Measurements from ENCODE around the gene EML5.
A peak's percentile ranks its signal among the peaks of the same experiment; 100 is the strongest.

EML5 gene

DNA sequence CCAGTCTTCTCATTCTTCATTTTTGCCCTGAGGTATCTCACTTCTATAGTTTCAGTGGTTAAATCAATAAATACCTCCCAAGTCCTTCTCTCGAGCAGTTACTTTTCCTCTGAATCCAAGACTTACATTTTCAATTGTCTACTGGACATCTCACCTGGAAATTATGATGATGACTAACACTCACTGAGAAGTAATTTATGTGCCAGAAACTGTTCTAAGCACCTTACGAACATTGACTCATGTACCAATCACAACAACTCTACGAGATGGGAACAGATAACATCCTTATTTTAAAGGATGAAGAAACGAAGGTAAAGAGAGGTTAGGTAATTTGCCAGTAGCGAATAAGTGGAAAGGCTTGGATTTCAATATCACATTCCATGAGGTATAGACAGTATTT, 94.1 kb downstream of the EML5 start:
- no peak for DNase-seq

DNA sequence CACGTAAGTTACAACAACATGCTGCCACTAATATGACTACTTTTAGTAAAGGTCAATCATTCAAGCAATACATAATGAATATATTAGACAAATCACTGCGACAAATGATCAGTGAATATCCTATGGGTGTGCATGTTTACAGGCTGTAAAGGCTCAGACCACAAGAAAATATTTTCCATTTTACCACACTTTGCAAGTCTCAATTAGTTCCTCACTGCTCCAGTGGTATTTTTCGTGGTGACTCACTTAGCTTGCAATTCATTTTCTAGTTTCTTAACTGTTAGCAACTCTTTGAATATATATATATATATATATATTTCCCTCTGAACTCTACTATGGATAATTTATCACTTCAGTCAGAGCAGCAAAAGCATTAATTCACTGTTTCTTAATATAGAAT, 96.9 kb downstream of the EML5 start:
- DNase-seq, result no peak

DNA sequence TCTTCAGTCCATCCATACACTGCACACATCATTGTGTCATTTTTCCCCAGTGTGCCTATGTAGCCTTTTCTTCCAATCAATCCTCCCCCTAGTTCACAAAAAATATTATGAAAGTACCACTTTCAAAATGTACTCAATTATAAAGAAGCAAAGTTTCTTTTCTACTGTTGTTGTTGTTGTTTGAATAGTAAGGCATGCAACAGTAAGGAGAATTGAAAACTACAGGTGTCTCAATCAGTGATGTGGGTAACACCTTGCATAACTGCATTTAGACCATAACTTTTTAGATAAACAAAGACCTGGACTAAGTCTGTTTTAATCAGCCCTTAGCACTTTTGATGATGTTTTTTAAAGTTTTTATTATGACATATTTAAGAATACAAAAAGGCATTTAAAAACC, 104.4 kb downstream of the EML5 start:
- DNase-seq, result no peak

DNA sequence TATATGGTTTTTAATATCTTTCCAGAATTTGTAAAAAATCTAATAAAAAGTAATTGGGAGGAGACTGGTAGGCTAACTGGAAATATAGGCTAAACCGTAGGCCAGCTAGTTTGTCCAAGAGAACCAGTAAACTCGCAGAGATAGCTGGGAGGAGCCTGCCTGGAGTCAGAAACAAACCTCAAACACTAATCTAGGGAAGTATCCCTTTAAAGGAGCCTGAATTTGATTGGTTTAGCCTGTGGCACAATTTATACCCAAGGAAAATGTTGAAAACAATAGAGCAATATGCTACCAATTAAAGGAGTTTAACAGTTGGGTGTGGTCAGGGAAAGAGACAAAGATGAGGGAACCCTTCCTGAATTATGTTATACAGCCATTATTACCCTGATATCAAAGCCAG, 109.6 kb downstream of the EML5 start:
- no peak for DNase-seq

DNA sequence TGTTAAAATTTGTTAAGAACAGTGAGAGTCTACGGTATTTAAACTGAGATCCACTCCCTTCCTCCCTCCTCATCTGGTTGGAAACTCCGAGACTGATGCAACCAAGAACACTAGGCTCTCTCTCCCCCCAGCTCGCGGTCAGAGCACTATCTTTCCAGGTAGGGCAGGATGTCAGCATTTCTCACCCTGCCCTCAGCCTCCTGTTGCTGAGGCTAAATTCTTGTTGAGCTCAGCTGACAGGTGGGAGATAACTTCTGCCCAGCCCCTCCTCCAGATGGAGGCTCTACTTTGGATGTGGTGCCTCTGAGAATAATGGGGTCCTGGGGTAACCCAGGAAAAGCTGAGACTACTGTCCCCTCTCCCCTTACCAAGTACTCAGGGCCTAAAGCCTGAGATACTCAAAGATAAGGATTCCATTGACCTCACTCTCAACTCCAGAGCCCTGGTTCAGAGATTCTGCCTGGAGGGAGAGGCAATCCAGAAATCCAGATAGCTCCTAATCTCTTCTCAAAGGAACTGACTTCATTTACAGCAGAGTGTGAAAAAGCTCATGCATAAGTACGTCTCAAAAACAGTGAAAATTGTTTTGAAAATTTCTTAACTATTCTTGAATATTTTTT, 110.1 kb downstream of the EML5 start:
- no peak for DNase-seq

DNA sequence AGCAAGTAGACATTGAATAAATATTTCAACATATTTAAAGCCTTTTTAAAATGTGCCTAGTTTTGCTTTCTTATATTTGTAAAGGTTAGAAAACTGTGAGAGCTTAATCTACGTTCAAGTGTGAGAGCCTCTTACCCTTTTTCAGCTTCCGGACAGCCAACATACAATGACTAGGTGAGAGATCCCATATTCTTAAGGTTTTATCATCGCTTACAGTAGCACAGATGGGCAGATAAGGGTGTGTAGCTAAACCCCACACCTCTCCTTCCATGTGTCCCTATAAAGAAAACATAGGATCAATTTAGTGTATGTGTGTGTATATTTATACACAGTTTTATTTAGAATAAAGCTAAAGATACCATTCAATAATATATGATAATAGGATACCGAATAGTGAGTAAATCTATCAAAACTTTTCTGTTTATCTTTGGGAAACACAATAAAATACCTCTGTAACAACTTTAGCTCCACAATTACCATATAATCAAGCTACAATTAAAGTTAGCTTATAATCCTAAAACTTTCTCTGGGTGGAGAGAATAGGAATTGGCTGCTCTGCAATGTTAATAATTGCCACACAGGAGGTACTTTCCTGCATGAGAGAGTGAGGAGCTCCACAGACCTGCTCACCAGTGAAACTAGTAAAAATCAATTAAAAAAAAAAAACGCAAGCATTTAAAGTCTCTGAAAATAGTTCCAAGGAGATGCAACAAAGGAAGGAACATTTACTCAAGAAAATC, 110.8 kb downstream of the EML5 start:
- no peak for DNase-seq

DNA sequence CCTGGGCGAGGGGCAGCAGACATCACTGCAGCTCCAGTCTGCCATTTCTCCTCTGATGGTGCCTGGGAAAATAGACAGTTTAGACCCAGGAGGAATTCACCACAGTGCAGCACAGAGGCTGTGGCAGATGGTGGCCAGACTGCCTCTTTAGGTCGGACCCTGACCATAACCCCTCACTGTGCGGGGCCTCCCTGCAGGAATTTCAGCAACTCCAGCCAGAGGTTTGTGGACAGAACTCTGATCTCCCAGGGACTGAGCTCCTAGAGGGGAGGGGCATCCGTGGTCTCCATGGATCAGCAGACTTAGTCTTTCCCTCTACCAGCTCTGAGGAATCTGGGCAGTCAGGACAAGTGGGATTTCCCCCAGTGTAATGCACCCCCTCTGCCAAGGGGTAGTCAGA, 123.4 kb downstream of the EML5 start:
- no peak for DNase-seq

DNA sequence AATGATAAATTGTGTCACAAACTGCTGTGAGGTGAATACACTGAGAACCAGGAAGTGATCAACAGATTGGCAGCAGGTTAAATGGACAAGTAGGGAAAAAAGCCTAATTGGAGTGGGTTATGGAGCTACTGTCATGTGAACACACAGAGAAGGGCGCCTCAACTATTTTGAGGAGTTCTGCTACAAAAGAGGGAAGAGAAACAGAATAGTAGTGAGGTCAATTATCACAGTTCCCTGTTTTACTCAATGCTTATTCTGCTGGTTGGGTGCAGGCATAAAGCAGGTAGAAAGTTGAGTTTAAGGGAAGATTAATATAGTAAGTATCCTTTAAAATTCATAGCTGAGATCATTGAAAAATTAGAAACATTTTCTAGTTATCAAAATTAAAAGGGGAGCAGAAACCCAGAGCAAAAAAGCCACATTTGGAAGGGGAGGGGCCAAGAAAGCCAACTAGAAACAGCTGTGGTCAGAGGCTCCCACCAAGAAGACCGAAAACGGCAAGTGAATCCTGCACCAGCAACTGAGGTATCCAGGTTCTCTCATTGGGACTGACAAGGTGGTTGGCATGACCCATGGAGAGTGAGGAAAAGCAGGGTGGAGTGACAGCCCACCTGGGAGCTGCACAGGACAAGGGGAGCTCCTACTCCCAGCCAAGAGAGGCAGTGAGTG, 124.2 kb downstream of the EML5 start:
- DNase-seq, result no peak

DNA sequence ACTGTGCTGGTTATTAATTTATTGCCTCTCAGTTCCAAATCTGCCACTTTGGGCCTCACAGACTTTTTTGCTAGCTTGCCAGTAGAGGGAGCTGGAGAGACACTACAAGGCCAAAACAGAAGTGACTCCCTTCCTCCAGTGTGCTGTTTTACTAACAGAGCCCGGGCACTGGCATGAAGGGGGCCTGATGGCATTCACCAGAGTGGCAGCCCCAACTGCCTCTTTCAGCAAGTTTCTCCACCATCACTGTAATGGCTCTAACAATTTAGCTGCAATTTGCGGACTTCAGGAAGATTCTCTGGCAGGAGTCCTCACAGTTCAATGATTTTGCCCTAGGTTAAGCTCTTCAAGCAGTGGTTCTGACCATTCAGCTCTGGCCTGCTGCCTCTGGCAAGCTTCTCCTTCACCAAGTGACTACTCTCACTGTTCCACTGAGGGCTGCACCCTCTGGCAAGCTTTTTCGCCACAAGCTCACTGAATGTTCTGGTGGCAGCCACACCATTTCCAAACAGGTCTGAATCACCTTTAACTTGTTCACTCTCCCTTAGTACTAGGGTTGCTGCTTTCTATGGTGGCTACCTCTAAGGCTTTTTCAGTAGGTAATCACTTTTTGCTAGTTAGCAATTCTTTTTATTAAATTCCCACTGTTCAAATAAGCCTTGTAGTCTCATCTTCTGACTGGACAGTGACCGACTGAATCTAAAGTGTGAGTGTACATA, 125.0 kb downstream of the EML5 start:
- peak; percentile 16 for DNase-seq

DNA sequence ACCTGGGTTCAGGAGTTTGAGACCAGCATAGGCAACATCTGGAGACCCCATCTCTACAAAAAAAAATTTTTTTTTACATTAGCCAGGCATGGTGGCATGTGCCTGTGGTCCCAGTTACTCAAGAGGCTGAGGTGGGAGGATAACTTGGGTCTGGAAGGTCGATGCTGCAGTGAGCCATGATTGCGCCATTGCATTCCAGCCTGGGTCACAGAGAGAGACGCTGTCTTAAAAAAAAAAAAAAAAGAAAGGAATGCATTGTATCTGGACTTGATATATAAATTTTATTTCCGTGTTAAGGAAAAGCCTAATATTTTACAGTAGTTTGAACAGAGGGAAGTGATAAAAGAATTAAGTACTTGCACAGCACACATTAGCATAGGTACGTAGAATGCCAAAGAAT, 132.7 kb downstream of the EML5 start:
- DNase-seq, result no peak

DNA sequence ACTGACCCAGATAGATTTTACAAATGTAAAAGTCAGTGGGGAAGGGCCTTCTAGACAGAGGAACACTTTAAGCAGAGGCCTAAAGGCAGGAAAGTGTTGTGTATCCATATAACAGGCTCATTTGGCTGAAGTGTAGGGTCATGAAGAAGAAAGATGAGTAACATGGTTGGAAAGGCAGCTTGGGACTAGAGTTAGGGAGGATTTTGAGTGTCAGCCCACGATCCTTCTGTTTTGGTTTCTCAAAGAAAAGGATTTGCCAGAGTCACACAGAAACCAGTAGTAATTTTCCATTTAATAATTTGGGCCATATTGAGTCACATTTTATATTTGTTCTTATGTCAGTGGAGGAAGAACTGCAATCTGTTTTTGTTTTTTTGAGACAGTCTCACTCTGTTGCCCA, 153.5 kb downstream of the EML5 start:
- DNase-seq, result no peak

DNA sequence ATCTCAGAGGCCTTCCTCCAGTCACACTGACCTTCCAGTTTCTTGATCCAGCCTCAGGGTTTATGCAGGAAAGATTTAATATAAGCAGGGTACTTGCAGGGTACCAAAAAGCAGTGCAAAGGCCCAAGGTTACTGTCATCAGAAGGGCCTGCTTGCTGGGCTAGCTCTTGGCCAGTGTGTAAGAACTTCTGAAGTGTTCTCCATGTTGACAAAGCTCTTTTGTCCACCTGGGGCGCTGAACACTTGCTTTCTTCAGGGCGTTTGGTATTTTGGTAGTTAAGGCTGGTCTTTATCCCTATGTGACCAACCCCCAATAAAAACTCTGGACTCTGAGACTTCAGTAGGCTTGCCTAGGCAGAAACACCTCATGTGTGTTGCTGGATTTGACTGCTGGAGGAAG, 160.2 kb downstream of the EML5 start:
- DNase-seq, result no peak

DNA sequence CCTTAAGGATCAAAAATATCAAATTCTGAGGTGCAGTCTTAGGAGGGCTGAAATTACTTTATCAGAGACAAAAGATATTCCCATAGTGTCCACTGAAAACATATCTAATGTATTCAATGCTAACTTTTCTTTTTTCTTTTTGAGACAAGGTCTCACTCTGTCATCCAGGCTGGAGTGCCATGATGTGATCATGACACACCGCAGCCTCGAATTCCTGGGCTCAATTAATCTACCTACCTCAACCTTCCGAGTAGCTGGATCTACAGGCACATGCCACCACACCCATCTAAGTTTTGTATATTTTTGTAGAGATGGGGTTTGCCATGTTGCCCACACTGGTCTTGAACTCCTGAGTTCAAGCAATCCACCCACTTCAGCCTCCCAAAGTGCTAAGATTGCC, 161.7 kb downstream of the EML5 start:
- DNase-seq, result no peak

DNA sequence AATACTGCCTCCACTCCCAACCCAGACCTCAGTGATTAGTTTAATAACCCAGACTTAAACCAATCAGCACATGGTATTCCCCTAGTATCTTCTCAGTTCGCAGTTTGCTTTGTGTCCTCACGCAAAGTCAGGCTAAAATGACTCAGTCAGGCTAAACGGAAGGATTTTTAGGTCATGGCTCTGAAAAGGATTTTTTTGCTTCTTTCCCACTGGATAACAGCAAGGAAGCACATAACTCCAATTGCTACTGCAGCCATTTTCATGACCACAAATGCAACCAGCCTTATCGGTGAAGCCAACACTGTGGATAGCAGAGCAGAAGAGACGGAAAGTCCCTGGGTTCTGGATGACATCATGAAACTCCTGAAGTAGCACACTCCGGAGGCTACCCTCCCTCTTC, 162.2 kb downstream of the EML5 start:
- no peak for DNase-seq

DNA sequence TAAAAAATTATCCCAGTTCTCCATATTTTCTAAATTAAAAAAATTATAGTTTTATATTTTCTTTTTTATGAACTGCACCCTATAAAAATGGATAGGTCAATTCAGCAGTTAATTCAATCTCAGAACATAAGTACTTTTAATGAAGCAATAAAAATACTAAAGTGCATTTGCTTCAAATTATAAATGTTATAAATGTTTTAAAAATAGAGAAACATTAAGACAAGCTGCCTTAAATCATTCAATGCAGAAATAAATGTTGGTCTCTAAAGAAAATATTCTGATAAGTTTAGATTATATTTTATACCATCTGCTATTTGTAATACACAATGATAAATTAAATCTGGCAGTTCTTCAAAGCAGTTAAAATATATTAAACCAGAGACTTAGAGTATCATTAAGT, 164.3 kb downstream of the EML5 start:
- DNase-seq, result no peak

DNA sequence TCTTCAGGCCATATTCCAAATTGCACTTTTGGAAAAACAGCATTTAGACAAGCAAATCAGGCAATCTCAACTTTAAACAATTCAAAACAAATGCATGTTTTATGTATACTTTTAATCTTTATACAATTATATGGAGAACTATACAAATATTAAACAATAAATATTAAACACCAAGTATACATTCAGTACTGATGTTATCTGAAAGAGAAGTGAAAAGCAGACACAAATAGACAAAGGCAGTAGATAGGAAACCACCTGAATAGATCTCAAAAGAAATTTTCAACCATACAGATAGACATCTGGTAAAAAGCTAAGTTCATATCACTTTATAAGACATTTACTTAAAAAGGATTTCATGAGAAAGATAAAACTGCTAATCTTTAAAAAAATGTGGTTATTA, 164.7 kb downstream of the EML5 start:
- DNase-seq, result no peak

DNA sequence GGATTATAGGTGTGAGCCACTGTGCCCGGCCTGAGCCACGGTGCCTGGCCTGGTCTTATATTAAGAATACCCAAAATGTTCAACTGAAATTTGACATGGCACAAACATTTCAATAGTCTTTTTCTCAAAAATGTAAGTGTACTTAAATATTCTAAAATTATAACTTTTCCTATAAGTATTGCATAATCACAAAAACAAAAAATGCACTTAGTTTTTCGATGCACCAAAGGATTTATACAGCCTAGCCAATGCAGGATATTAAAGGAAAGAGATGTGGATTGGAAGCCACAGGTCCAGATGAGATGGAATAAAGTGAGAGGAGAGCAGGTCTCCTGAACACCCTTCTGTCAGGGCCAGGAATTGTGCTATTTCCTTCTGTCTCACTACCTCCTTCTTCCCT, 167.1 kb downstream of the EML5 start:
- no peak for DNase-seq

DNA sequence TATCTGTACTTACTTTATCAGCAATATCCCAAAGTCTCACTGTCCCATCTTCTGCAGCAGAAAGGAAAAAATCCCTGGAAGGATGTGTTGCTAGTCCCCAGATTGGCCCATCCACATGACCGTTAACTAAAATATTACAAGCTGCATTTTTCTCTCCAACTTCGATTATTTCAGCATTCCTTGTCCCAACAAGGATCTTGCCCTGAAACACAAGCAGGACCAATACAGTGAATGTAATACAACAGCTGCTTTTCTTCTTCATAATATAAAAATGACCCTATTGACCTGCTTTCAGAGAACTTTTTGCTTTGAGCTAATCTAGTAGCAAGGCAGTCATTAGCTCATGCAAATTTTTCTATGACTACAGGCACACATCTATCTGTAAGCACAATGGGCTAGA, 171.7 kb downstream of the EML5 start:
- DNase-seq, result no peak

DNA sequence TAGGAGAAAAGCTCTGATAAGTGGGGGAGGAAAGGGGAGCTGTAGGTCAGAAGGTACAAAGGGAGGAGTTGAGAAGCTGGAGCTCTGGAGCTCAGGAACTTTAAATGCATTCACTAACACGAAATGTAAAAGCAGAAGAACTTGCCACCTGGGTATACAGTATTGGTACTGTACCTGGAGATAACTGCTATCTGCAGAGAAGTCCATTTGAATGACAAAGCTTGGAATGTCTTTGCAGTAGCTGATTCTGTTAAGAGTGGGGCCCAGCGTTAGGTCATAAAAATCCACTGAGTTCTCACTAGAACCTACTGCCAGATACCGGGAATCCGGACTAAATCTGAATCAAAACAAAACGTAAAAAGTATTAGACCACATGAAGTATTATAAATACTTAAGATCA, 174.3 kb downstream of the EML5 start:
- no peak for DNase-seq

DNA sequence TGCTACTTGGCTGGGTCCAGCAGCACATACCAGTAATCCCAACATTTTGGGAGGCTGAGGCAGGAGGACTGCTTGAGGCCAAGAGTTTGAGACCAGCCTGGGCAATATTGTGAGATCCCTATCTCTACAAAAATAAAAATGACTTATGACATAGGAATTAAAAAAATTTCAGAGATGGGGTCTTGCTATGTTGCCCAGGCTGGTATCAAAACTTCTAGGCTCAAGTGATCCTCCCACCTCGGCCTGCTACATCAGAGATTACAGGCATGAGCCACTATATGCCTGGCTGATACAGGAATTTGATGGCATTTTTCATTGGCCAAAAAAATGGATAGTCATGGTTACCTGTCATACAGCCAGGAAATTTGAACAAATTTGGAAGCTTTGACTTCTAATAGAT, 175.3 kb downstream of the EML5 start:
- DNase-seq, result no peak

DNA sequence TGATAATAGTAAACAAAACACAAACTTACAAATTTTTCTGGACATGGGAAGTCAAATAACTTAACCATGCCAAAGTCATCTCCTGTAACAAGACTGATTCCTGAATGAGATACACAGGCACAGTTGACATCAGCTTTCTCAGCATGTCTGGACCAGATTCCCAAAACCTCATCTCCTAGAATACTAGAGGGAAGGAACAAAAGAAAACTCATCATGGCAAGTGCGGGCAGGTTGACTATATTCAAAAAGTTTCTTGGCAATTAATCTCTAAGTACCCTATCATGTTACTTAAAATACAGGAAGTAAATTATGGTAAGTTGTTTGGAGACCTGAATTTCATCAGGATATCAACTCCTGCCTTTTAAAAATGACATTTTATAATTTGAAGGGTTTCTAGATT, 176.1 kb downstream of the EML5 start:
- DNase-seq, result no peak

DNA sequence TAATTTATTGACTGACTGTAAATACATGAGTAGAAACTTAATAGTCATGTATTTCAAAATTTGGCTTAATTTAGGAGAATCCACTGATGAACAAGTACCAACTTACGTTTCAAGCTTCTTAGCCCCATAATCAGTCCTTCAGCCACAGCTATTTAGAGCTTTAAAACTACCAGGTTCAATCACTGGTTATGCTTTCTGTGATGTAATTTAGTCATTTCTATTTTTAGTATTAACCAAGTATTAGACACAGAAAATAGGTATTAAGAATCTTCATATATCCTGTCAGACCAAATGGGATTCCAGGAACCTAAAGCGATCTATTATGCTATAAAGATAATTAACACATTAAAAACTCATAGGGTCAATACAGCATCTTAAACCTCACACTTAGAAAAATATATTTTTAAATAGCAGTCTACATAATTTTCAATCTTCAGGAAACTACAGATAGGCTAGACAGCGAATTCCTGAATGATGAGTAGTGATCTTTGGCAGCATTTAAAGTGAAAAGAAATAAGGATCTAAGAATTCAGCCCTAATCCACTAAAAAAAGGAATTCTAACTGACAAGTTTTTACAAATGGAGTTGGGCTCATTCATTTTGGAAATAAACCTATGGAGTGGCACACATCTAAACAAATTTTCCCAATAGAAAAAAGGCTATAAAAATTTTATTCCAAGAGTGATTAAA, 178.4 kb downstream of the EML5 start:
- DNase-seq, result no peak

DNA sequence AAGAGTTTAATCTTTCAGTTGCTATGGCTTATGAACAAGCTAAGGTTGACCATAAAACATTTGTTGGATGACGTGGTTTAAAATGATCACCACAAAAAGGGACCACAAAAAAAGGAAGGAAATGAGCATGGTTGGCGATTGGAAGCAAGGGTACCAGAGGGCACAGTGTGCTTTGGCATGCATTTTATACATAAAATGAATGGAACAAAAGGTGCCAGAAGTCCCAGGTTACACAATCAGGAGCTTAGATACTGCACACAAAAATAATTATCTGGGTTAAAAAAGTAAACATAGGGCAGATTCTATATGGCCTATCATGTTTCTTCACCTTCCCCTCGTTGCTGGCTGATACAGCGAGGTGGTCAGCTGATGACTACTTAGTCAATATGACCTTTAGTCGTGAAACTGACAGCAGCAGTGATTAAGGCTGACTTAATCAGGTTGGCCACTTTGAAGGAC, 179.2 kb downstream of the EML5 start:
- no peak for DNase-seq

Measured in NCI-H1092 (cell line).